Panc1 (cell line): Measurements from ENCODE around the gene GAD1. TPM values are rescaled to one million over a fixed set of nuclear protein-coding genes. Genes with fewer than 3 reads are reported as not detected.

Source experiments
- ATAC-seq: fragments of 200-7000 bp; cut with Tn5 transposase; 2 replicates; pipeline ENCODE4 v1.9.1; 2020; ENCODE audit warnings: mild to moderate bottlenecking, moderate library complexity
- BruUV-seq: library from RNA; stranded (reverse); fragments of 400-500 nt; replicated peaks from 2 replicates; lab custom pipeline; 2021; lab: Mats Ljungman, UMichigan
- CTCF ChIA-PET: fragments of 300-600 bp; sonication (Branson Sonifier 250); formaldehyde crosslinking; loops from one replicate; lab custom pipeline; 2022; ENCODE audit warnings: antibody characterized with exemption; lab: Charles Lee
- POLR2A ChIA-PET: fragments of 300-600 bp; sonication (Branson Sonifier 250); formaldehyde crosslinking; loops from one replicate; lab custom pipeline; 2022; ENCODE audit warnings: antibody characterized with exemption; lab: Charles Lee
- DNase-seq: peaks from one replicate; pipeline ENCODE4 v3.0.0-alpha.2; 2010; ENCODE audit warnings: low read depth, low spot score
- H3K27ac ChIP-seq: 2 replicates; pipeline ENCODE4 v1.5.1; 2011; ENCODE audit warnings: mild to moderate bottlenecking, low read length, inconsistent platforms
- H3K27me3 ChIP-seq: fragments of 200-500 bp; sonication (Bioruptor generic); 2 replicates; pipeline ENCODE4 v1.6.0; 2014; ENCODE audit warnings: low read length, inconsistent platforms; ENCODE audit not compliant: control insufficient read depth, insufficient read depth
- H3K36me3 ChIP-seq: fragments of 200-500 bp; sonication (Bioruptor generic); 2 replicates; pipeline ENCODE4 v1.5.1; 2014; ENCODE audit warnings: inconsistent platforms, mild to moderate bottlenecking, low read length, moderate library complexity; ENCODE audit not compliant: control insufficient read depth, insufficient read depth
- H3K4me1 ChIP-seq: 2 replicates; pipeline ENCODE4 v1.5.1; 2011; ENCODE audit warnings: inconsistent platforms, mild to moderate bottlenecking, low read length, moderate library complexity; ENCODE audit not compliant: control insufficient read depth, insufficient read depth
- H3K4me3 ChIP-seq, 2 experiments: 2 replicates each; pipeline ENCODE4 v1.5.1; 2011 to 2012; ENCODE audit warnings: low read depth in 2 of 2, low read length in 2 of 2, mild to moderate bottlenecking in 2 of 2, inconsistent platforms in 1 of 2, moderate library complexity in 1 of 2
- H3K9me3 ChIP-seq: fragments of 200-500 bp; sonication (Bioruptor generic); 2 replicates; pipeline ENCODE4 v1.5.1; 2014; ENCODE audit warnings: low read depth, mild to moderate bottlenecking, inconsistent platforms, low read length, moderate library complexity; ENCODE audit not compliant: control insufficient read depth, insufficient read depth
- CTCF ChIP-seq: fragments of 450-650 bp; IDR thresholded peaks from 2 replicates; pipeline ENCODE4 v1.5.1; 2017; ENCODE audit warnings: mild to moderate bottlenecking
- POLR2AphosphoS5 ChIP-seq: IDR thresholded peaks from 2 replicates; pipeline ENCODE4 v1.6.1; 2012; ENCODE audit warnings: mild to moderate bottlenecking, low read depth, low read length, moderate library complexity
- REST ChIP-seq, 2 experiments: IDR thresholded peaks; 2 replicates each; pipeline ENCODE4 v1.6.1; 2011 to 2012; ENCODE audit warnings: low read depth in 2 of 2, control low read depth in 1 of 2, low read length in 1 of 2, mild to moderate bottlenecking in 1 of 2, moderate library complexity in 1 of 2; ENCODE audit not compliant: insufficient read depth in 1 of 2
- SIN3A ChIP-seq: IDR thresholded peaks from 2 replicates; pipeline ENCODE4 v1.6.1; 2012; ENCODE audit warnings: low read depth, mild to moderate bottlenecking, low read length, moderate library complexity, borderline replicate concordance; ENCODE audit not compliant: insufficient read depth
- TCF7L2 ChIP-seq: IDR thresholded peaks from 2 replicates; pipeline ENCODE4 v1.6.1; 2011; ENCODE audit warnings: mild to moderate bottlenecking, low read depth, low read length, inconsistent platforms
- in situ Hi-C: cut with HindIII; loops from 2 replicates; pipeline ENCODE4 v1.10.0; 2016; ENCODE audit warnings: low sequenced_read_pairs, low pct_unique_long_range_greater_than_20kb
- intact Hi-C: fragments of 100-400 bp; cut with micrococcal nuclease; formaldehyde crosslinking; loops from one replicate; pipeline ENCODE4 v1.10.0; 2022; ENCODE audit not compliant: unreplicated experiment
- total RNA-seq: library from RNA; stranded (reverse); gene quantifications from one replicate; pipeline ENCODE4 v1.2.1, GENCODE V29; 2021; ENCODE audit not compliant: unreplicated experiment

The GAD1 gene
- total RNA-seq, 1 experiment from 2014 or later: 12.5 TPM

- intact Hi-C loops: no loop called here
- Histone ChIP-seq H3K4me1 (no peaks in the 10 kb centered on the region), H3K9me3 (no peaks in the 10 kb centered on the region), H3K4me3 (no peak overlapping the region), H3K36me3 (no peaks in the 10 kb centered on the region), H3K27me3 (no peaks in the 10 kb centered on the region), H3K27ac (no peak overlapping the region)
- in situ Hi-C loops: no loop called here
- ChIA-PET POLR2A (no interaction called here), CTCF (interaction anchor here (0.6 kb wide), 1 partner anchor 1259 kb away, joined by 3 read pairs; no protein-coding TSS in a partner anchor)
- TF ChIP-seq REST (IDR thresholded peaks at IDR 0.05; ENCODE audit: insufficient read depth in 1 of 2, low read depth in 2 of 2, low read length in 1 of 2): no peak
- no peak for TF ChIP-seq TCF7L2
- no peak for TF ChIP-seq POLR2AphosphoS5
- no peak for TF ChIP-seq CTCF
- TF ChIP-seq SIN3A: no peak
- no peak for DNase-seq
- BruUV-seq: no TSS peak
- no peak for ATAC-seq
Measured at GRCh38 chr2:170836027-170836426, 19.3 kb downstream of the GAD1 start.

- TF ChIP-seq TCF7L2: no peak
- TF ChIP-seq POLR2AphosphoS5: no peak
- TF ChIP-seq CTCF: no peak
- TF ChIP-seq SIN3A: no peak
- no peak for TF ChIP-seq REST (IDR thresholded peaks at IDR 0.05; ENCODE audit: insufficient read depth in 1 of 2, low read depth in 2 of 2, low read length in 1 of 2)
- no peak for ATAC-seq
- Histone ChIP-seq H3K4me1 (no peaks in the 10 kb centered on the region; the same call in 1 of the 2 replicates), H3K9me3 (no peaks in the 10 kb centered on the region), H3K36me3 (no peaks in the 10 kb centered on the region), H3K27ac (no peak overlapping the region), H3K27me3 (no peaks in the 10 kb centered on the region), H3K4me3 (no peak overlapping the region)
- DNase-seq: no peak
- in situ Hi-C loops: no loop called here
- intact Hi-C loops: no loop called here
- ChIA-PET POLR2A (no interaction called here), CTCF (no interaction called here)
- BruUV-seq: no TSS peak
Measured at GRCh38 chr2:170840717-170841210, 24.1 kb downstream of the GAD1 start.
